HEK293 (cell line): ENCODE data around the gene IFNL2.

Experiments
- CTCF ChIA-PET: fragments of 350-600 bp; formaldehyde crosslinking; extraction: SDS; loops from one replicate; lab custom pipeline; 2021; ENCODE audit warnings: antibody characterized with exemption; lab: Yijun Ruan, JAX
- POLR2A ChIA-PET: fragments of 300-600 bp; formaldehyde crosslinking; extraction: SDS; loops from one replicate; lab custom pipeline; 2020; ENCODE audit warnings: antibody characterized with exemption, inconsistent platforms; lab: Yijun Ruan, JAX
- H3K27ac ChIP-seq: fragments of 200-500 bp; sonication (Bioruptor generic); 2 replicates; pipeline ENCODE4 v1.5.1; 2014; ENCODE audit warnings: low read depth, low read length, control low read depth, inconsistent platforms; ENCODE audit errors: extremely low read depth
- H3K36me3 ChIP-seq, 2 experiments: fragments of 200-500 bp in 1 of 2; sonication (Bioruptor generic) in 1 of 2; 1 replicate in 1 of 2; 2 replicates in 1 of 2; pipeline ENCODE4 v1.5.1; 2014 to 2017; ENCODE audit warnings: inconsistent platforms in 2 of 2, low read length in 2 of 2; ENCODE audit not compliant: control insufficient read depth in 2 of 2, insufficient read depth in 1 of 2
- H3K4me1 ChIP-seq: fragments of 200-500 bp; sonication (Bioruptor generic); 2 replicates; pipeline ENCODE4 v1.5.1; 2014; ENCODE audit warnings: mild to moderate bottlenecking, low read length, inconsistent platforms; ENCODE audit not compliant: control insufficient read depth, insufficient read depth
- H3K4me3 ChIP-seq: 2 replicates; pipeline ENCODE4 v1.5.1; 2011; ENCODE audit warnings: low read depth, mild to moderate bottlenecking, control low read depth, low read length, moderate library complexity
- H3K9me3 ChIP-seq: fragments of 200-500 bp; sonication (Bioruptor generic); 2 replicates; pipeline ENCODE4 v1.5.1; 2014; ENCODE audit warnings: low read depth, low read length, inconsistent platforms; ENCODE audit not compliant: control insufficient read depth, insufficient read depth
- GFI1B ChIP-seq: fragments of 450-650 bp; formaldehyde crosslinking; IDR thresholded peaks from 2 replicates; pipeline ENCODE4 v1.5.1; 2016; ENCODE audit warnings: missing biosample characterization, missing genetic modification characterization
- MEIS1 ChIP-seq: sonication (generic); formaldehyde crosslinking; IDR thresholded peaks from 2 replicates; pipeline ENCODE4 v1.8.1; 2022; ENCODE audit warnings: missing genetic modification reagents, mild to moderate bottlenecking, borderline replicate concordance
- PRDM1 ChIP-seq: fragments of 450-650 bp; formaldehyde crosslinking; IDR thresholded peaks from 2 replicates; pipeline ENCODE4; 2016; ENCODE audit warnings: missing biosample characterization, missing genetic modification characterization
- SP7 ChIP-seq: fragments of 450-650 bp; formaldehyde crosslinking; IDR thresholded peaks from 2 replicates; pipeline ENCODE4 v1.5.1; 2016; ENCODE audit warnings: missing biosample characterization, missing genetic modification characterization
- ZBTB17 ChIP-seq: fragments of 450-650 bp; formaldehyde crosslinking; IDR thresholded peaks from 2 replicates; pipeline ENCODE4 v1.5.1; 2016; ENCODE audit warnings: missing biosample characterization, missing genetic modification characterization
- ZBTB21 ChIP-seq: fragments of 450-650 bp; formaldehyde crosslinking; IDR thresholded peaks from 2 replicates; pipeline ENCODE4 v1.5.1; 2017; ENCODE audit warnings: missing biosample characterization, missing genetic modification characterization
- ZFP37 ChIP-seq: fragments of 450-650 bp; formaldehyde crosslinking; IDR thresholded peaks from 2 replicates; pipeline ENCODE4 v1.5.1; 2016; ENCODE audit warnings: missing biosample characterization, missing genetic modification characterization
- ZNF114 ChIP-seq: fragments of 450-650 bp; formaldehyde crosslinking; IDR thresholded peaks from 2 replicates; pipeline ENCODE4 v1.5.0; 2017; ENCODE audit warnings: missing biosample characterization, missing genetic modification characterization
- ZNF211 ChIP-seq: fragments of 450-650 bp; formaldehyde crosslinking; IDR thresholded peaks from 2 replicates; pipeline ENCODE4 v1.5.1; 2016; ENCODE audit warnings: low read depth, missing biosample characterization, missing genetic modification characterization
- ZNF223 ChIP-seq: fragments of 450-650 bp; formaldehyde crosslinking; IDR thresholded peaks from 2 replicates; pipeline ENCODE4 v1.5.1; 2016; ENCODE audit warnings: missing biosample characterization, missing genetic modification characterization
- ZNF248 ChIP-seq: fragments of 450-650 bp; formaldehyde crosslinking; IDR thresholded peaks from 2 replicates; pipeline ENCODE4 v1.5.1; 2017; ENCODE audit warnings: missing biosample characterization, missing genetic modification characterization
- ZNF350 ChIP-seq: fragments of 450-650 bp; formaldehyde crosslinking; IDR thresholded peaks from 2 replicates; pipeline ENCODE4 v1.5.0; 2017; ENCODE audit warnings: missing biosample characterization, mild to moderate bottlenecking, missing genetic modification characterization
- ZNF529 ChIP-seq: fragments of 450-650 bp; formaldehyde crosslinking; IDR thresholded peaks from 2 replicates; pipeline ENCODE4 v1.5.1; 2017; ENCODE audit warnings: missing genetic modification characterization, missing biosample characterization; ENCODE audit not compliant: insufficient replicate concordance
- ZNF585B ChIP-seq: fragments of 450-650 bp; formaldehyde crosslinking; IDR thresholded peaks from 2 replicates; pipeline ENCODE4 v1.5.1; 2016; ENCODE audit warnings: missing biosample characterization, missing genetic modification characterization
- ZNF596 ChIP-seq: fragments of 450-650 bp; IDR thresholded peaks from 2 replicates; pipeline ENCODE4 v1.5.0; 2018; ENCODE audit warnings: missing biosample characterization, mild to moderate bottlenecking, missing genetic modification characterization, moderate library complexity
- ZNF600 ChIP-seq: fragments of 450-650 bp; formaldehyde crosslinking; IDR thresholded peaks from 2 replicates; pipeline ENCODE4 v1.5.1; 2016; ENCODE audit warnings: missing biosample characterization, missing genetic modification characterization
- ZNF701 ChIP-seq: fragments of 450-650 bp; formaldehyde crosslinking; IDR thresholded peaks from 2 replicates; pipeline ENCODE4 v1.5.1; 2016; ENCODE audit warnings: missing biosample characterization, missing genetic modification characterization
- ZNF830 ChIP-seq: fragments of 450-650 bp; IDR thresholded peaks from 2 replicates; pipeline ENCODE4 v1.5.0; 2018; ENCODE audit warnings: missing biosample characterization, missing genetic modification characterization, low read depth, mild to moderate bottlenecking, moderate library complexity
- TF ChIP-seq, protein P1 (sequence below): fragments of 450-650 bp; formaldehyde crosslinking; IDR thresholded peaks from 2 replicates; pipeline ENCODE4 v1.5.1; 2016; ENCODE audit warnings: missing biosample characterization, missing genetic modification characterization
- TF ChIP-seq, protein P2 (sequence below): fragments of 450-650 bp; formaldehyde crosslinking; IDR thresholded peaks from 2 replicates; pipeline ENCODE4 v1.5.1; 2016; ENCODE audit warnings: missing biosample characterization, missing genetic modification characterization, low read depth
- TF ChIP-seq, protein P3 (sequence below): fragments of 450-650 bp; formaldehyde crosslinking; IDR thresholded peaks from 2 replicates; pipeline ENCODE4 v1.5.1; 2016; ENCODE audit warnings: missing biosample characterization, missing genetic modification characterization
- TF ChIP-seq, protein P4 (sequence below): fragments of 450-650 bp; formaldehyde crosslinking; IDR thresholded peaks from 2 replicates; pipeline ENCODE4 v1.5.1; 2016; ENCODE audit warnings: missing biosample characterization, missing genetic modification characterization
- TF ChIP-seq, protein P5 (sequence below): fragments of 450-650 bp; formaldehyde crosslinking; IDR thresholded peaks from 2 replicates; pipeline ENCODE4 v1.5.1; 2016; ENCODE audit warnings: missing biosample characterization, missing genetic modification characterization

The IFNL2 gene

DNA sequence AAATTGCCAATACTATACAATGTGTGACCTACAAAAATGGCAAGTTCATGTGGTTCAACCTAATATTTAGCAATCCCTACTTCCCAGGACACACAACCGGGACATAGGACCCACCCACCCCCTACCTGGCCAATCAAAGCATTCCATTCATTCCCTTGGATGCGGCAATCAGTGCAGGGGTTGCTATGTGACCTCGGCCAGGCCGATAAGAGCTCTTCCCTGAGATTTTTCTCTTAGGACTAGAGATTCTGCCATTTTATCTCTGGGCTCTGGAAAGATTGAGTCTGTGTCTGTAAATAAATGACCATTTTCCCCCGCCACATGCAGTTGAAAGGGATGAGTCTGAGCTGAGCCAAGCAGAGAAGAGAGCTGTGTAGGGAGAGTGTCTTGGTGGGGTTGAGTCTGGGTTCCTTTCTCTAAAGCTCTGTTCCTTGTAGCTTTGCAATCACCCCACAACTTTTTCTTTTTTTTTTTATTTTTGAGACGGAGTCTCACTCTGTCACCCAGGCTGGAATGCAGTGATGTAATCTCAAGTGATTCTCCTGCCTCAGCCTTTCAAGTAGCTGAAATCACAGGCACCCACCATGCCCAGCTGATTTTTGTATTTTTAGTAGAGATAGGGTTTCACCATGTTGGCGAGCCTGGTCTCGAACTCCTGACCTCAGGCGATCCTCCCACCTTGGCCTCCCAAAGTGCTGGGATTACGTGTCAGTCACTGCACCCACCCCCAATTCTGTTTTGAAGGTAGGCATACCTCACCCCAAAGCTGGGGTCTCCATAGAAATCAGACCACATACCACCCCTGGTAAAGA lies 35.4 kb downstream of the IFNL2 start:
- no peaks in the 10 kb centered on the region for H3K9me3 ChIP-seq
- peaks cover 19% of the 10 kb centered on the region for H3K4me1 ChIP-seq
- H3K4me3 ChIP-seq, result no peak overlapping the region
- ChIA-PET CTCF (interaction anchor here (0.6 to 2.4 kb wide), 11 partner anchors 10 to 556 kb away, joined by 3 to 9 read pairs (median 3); no protein-coding TSS in a partner anchor), POLR2A (interaction anchor here (0.6 to 1.6 kb wide), 5 partner anchors 8 to 39 kb away, joined by 3 to 7 read pairs (median 4); partner anchors contain the start of genes LRFN1 and SAMD4B)
- 0 out of 2 replicates have a peak, but pooled peaks have one; percentile 18 for TF ChIP-seq ZNF600 (tag by site-specific recombination)
- no peak for TF ChIP-seq ZNF701 (tag by site-specific recombination)
- TF ChIP-seq, protein P1, sequence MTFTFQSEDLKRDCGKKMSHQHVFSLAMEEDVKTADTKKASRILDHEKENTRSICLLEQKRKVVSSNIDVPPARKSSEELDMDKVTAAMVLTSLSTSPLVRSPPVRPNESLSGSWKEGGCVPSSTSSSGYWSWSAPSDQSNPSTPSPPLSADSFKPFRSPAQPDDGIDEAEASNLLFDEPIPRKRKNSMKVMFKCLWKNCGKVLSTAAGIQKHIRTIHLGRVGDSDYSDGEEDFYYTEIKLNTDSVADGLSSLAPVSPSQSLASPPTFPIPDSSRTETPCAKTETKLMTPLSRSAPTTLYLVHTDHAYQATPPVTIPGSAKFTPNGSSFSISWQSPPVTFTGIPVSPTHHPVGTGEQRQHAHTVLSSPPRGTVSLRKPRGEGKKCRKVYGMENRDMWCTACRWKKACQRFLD, result 0 out of 2 replicates have a peak, but pooled peaks have one; percentile 12
- TF ChIP-seq, protein P2, sequence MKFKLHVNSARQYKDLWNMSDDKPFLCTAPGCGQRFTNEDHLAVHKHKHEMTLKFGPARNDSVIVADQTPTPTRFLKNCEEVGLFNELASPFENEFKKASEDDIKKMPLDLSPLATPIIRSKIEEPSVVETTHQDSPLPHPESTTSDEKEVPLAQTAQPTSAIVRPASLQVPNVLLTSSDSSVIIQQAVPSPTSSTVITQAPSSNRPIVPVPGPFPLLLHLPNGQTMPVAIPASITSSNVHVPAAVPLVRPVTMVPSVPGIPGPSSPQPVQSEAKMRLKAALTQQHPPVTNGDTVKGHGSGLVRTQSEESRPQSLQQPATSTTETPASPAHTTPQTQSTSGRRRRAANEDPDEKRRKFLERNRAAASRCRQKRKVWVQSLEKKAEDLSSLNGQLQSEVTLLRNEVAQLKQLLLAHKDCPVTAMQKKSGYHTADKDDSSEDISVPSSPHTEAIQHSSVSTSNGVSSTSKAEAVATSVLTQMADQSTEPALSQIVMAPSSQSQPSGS (tag by site-specific recombination), result peak; percentile 68; the same call in 1 of the 2 replicates
- no peak for TF ChIP-seq ZNF350 (tag by site-specific recombination)
- TF ChIP-seq GFI1B (tag by site-specific recombination), result peak; percentile 9; the same call in 1 of the 2 replicates
- no peak for TF ChIP-seq ZFP37 (tag by site-specific recombination)
- no peak for TF ChIP-seq ZNF830 (tag by site-specific recombination)
- no peak for TF ChIP-seq ZNF596
- TF ChIP-seq, protein P3, sequence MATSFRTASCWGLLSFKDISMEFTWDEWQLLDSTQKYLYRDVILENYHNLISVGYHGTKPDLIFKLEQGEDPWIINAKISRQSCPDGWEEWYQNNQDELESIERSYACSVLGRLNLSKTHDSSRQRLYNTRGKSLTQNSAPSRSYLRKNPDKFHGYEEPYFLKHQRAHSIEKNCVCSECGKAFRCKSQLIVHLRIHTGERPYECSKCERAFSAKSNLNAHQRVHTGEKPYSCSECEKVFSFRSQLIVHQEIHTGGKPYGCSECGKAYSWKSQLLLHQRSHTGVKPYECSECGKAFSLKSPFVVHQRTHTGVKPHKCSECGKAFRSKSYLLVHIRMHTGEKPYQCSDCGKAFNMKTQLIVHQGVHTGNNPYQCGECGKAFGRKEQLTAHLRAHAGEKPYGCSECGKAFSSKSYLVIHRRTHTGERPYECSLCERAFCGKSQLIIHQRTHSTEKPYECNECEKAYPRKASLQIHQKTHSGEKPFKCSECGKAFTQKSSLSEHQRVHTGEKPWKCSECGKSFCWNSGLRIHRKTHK (tag by site-specific recombination), result no peak
- TF ChIP-seq, protein P4, sequence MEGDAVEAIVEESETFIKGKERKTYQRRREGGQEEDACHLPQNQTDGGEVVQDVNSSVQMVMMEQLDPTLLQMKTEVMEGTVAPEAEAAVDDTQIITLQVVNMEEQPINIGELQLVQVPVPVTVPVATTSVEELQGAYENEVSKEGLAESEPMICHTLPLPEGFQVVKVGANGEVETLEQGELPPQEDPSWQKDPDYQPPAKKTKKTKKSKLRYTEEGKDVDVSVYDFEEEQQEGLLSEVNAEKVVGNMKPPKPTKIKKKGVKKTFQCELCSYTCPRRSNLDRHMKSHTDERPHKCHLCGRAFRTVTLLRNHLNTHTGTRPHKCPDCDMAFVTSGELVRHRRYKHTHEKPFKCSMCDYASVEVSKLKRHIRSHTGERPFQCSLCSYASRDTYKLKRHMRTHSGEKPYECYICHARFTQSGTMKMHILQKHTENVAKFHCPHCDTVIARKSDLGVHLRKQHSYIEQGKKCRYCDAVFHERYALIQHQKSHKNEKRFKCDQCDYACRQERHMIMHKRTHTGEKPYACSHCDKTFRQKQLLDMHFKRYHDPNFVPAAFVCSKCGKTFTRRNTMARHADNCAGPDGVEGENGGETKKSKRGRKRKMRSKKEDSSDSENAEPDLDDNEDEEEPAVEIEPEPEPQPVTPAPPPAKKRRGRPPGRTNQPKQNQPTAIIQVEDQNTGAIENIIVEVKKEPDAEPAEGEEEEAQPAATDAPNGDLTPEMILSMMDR (tag by site-specific recombination), result no peak
- TF ChIP-seq ZNF248, result no peak
- TF ChIP-seq, protein P5, sequence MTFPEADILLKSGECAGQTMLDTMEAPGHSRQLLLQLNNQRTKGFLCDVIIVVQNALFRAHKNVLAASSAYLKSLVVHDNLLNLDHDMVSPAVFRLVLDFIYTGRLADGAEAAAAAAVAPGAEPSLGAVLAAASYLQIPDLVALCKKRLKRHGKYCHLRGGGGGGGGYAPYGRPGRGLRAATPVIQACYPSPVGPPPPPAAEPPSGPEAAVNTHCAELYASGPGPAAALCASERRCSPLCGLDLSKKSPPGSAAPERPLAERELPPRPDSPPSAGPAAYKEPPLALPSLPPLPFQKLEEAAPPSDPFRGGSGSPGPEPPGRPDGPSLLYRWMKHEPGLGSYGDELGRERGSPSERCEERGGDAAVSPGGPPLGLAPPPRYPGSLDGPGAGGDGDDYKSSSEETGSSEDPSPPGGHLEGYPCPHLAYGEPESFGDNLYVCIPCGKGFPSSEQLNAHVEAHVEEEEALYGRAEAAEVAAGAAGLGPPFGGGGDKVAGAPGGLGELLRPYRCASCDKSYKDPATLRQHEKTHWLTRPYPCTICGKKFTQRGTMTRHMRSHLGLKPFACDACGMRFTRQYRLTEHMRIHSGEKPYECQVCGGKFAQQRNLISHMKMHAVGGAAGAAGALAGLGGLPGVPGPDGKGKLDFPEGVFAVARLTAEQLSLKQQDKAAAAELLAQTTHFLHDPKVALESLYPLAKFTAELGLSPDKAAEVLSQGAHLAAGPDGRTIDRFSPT (tag by site-specific recombination), result peak; percentile 17; the same call in 1 of the 2 replicates
- no peak for TF ChIP-seq ZNF211
- TF ChIP-seq ZNF223 (tag by site-specific recombination), result no peak
- TF ChIP-seq ZNF585B (tag by site-specific recombination), result no peak
- no peak for TF ChIP-seq ZBTB17 (tag by site-specific recombination)
- no peak for TF ChIP-seq ZNF529 (tag by site-specific recombination)
- no peak for TF ChIP-seq ZNF114 (tag by site-specific recombination)
- no peak for TF ChIP-seq MEIS1 (CRISPR knock-in tag)
- TF ChIP-seq PRDM1 (tag by site-specific recombination), result peak; percentile 64; the same call in 1 of the 2 replicates
- no peak for TF ChIP-seq SP7
- 0 out of 2 replicates have a peak, but pooled peaks have one; percentile 22 for TF ChIP-seq ZBTB21 (tag by site-specific recombination)
- no peak overlapping the region for H3K27ac ChIP-seq
- H3K36me3 ChIP-seq, result peaks cover 7 to 11% of the 10 kb centered on the region in 2 experiments; a peak in 2 of 3 replicates
